Measurements from ENCODE around the gene PNPLA7.
A peak's percentile ranks its signal among the peaks of the same experiment; 100 is the strongest.
"Not testable (repeated sequence)": the region's sequence is repeated elsewhere in the genome, so short reads cannot be mapped to it uniquely, and the experiment has no call there.

The PNPLA7 gene

DNA sequence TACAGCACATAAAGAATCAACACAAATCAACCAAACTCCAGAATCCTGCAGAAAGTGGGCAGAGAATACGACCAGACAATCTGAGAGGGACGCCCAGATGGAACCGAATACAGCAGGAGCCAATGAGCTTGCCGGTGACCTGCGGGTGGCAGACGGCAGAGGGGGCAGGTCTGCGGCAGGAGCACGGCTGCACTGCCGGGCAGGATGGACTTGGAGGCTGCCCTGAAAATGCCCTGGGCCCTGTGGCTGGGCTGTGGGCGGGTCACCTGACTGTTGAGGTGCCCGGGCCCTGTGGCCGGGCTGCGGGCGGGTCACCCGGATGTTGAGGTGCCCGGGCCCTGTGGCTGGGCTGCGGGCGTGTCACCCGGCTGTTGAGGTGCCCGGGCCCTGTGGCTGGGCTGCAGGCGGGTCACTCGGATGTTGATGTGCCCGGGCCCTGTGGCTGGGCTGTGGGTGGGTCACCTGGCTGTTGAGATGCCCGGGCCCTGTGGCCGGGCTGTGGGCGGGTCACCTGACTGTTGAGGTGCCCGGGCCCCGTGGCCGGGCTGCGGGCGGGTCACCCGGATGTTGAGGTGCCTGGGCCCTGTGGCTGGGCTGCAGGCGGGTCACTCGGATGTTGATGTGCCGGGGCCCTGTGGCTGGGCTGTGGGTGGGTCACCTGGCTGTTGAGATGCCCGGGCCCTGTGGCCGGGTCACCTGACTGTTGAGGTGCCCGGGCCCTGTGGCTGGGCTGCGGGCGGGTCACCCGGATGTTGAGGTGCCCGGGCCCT, 36.2 kb downstream of the PNPLA7 start:
- not testable (repeated sequence) for DNase-seq (ENCODE audit: low spot score)

DNA sequence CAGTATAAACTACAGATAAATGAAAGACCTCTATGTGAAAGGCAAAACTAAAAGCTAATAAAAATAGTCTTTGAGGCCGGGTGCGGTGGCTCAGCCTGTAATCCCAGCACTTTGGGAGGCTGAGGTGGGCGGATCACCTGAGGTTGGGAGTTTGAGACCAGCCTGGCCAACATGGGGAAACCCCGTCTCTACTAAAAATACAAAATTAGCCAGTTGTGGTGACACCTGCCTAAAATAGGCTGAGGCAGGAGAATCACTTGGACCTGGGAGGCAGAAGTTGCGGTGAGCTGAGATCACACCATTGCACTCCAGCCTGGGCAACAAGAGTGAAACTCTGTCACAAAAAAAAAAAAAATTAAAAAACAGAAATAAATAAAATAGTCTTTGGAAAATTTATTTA, 37.1 kb downstream of the PNPLA7 start:
- not testable (repeated sequence) for DNase-seq (ENCODE audit: low spot score)

DNA sequence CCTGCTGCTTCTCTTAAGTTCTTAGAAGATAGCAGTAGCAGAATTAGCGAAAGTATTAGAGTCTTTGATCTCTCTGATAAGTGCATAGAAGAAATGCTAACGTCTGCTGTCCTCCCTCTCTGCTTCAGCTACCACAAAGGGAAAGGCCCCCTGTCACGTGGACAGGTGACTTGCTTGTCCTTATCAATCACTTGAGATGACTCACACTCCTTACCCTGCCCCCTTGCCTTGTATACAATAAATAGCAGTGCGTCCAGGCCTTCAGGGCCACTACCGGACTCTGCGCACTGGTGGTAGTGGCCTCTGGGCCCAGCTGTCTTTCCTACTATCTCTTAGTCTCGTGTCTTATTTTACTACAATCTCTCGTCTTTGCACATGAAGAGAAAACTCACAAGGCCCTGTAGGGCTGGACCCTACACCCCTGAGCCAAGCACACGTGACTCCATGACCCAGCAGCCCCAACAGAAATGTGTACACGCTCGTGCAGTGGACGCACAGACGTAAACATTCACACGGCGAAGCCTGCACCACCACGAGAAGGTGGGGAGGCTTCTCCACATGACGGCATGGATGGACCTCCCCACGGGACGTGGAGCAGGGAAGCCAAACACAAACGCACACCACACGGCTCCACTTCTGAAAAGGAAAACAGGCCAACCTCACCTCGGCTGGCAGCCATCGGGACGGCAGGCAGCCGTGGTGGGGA, 38.3 kb downstream of the PNPLA7 start:
- DNase-seq (ENCODE audit: low spot score), result no peak

DNA sequence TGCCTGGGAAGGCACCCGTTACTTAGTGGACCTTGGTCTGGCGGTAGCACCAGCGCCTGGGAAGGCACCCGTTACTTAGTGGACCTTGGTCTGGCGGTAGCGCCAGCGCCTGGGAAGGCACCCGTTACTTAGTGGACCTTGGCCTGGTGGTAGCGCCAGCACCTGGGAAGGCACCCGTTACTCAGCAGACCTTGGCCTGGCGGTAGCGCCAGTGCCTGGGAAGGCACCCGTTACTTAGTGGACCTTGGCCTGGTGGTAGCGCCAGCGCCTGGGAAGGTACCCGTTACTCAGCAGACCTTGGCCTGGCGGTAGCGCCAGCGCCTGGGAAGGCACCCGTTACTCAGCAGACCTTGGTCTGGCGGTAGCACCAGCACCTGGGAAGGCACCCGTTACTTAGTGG, 39.1 kb downstream of the PNPLA7 start:
- DNase-seq (ENCODE audit: low spot score), result not testable (repeated sequence)

DNA sequence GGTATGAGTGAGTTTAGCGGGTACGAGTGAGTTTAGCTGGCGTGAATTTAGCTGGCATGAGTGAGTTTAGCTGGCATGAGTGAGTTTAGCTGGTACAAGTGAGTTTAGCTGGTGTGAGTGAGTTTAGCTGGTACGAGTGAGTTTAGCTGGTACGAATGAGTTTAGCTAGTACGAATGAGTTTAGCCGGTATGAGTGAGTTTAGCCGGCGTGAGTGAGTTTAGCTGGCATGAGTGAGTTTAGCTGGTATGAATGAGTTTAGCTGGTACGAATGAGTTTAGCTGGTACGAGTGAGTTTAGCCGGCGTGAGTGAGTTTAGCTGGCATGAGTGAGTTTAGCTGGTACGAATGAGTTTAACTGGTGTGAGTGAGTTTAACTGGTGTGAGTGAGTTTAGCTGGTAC, 41.0 kb downstream of the PNPLA7 start:
- no peak for DNase-seq (ENCODE audit: low spot score)

DNA sequence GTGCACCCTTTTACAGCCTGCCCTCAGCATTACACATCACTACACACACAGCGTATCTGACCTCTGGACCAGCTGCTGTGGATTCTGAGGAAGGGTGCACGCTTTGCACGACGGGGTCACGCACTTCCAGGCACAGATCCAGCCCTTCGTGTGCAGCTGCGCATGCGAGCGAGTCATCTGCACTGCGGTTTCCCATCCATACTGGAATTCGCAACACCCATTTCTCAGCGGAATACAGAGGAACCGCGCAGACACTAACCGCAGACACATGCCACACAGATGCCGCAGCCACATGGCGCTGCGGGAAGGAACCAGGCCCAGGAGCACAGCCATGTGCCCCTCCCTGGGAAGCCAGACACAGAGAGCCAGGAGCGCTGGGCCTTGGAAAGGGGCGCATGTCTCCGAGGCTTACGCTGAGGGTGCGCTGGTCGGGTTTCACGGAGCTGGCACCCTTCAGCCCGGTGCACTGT, 43.5 kb downstream of the PNPLA7 start:
- peak; percentile 69 for DNase-seq (ENCODE audit: low spot score)

DNA sequence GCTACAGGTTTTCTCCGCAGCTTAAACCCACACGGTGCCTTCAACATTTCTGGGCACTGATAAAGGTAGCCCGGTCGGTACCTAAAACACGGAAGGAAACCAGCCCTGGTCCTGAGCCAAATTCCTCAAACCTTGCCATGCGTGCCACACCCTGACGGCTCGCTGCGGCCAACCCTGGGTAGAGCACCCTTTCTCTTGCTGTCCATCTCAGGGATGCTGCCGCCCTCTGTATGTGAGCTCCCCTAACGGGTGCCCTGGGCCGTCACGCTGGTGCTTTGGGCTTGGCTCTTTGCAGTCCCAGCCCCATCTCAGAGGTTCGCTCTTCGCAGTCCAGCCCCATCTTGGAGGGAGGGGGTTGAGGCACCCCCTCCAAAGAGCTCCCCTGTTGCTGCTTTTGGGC, 43.9 kb downstream of the PNPLA7 start:
- no peak for DNase-seq (ENCODE audit: low spot score)

DNA sequence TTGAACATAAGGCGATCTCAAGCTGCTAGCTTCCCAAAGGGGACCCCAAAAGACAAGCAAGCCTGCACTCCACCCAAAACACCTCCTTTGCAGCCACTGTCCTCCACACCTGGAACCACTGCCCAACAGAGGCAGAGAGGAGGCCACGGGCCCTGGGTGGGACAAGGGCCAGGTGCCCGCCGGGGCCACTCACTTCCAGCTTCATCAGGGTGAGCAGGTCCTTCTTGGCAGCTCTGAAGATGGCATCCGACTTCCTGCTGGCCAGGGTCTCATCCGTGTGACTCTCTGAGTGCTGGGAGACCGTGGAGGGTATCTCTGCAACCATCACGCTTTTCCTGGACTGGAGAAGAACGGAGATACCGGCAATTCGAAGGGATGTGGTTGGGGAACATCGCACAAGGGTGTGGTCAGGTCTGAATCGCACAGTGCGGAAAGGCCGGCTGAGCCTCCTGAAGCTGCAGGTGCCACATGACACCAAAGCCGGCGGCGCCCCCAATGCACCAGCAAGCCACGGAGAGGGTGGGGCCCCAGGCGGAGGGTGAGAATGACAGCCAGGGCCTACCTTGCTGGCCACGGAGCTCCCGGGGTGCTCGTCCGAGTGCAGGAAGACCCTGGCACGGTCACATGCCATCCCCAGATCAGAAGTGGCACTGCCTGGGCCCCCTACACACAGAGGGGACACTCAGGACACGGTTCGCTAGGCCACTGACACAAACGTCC, 44.6 kb downstream of the PNPLA7 start:
- DNase-seq (ENCODE audit: low spot score), result no peak

DNA sequence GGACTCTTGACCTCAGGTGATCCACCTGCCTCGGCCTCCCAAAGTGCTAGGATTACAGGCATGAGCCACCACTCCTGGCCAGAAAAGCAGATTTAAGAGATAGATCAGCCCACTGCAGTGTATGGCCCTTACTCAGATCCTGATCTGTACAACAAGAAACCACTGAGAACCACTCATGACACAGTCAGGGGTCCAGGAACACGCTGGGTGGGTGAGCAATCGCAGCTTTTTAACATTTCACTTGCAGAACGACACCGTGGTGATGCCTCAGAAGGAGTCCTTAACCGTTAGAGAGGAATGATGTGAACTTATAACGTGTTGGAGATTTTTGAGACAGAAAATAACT, 45.8 kb downstream of the PNPLA7 start:
- no peak for DNase-seq (ENCODE audit: low spot score)

DNA sequence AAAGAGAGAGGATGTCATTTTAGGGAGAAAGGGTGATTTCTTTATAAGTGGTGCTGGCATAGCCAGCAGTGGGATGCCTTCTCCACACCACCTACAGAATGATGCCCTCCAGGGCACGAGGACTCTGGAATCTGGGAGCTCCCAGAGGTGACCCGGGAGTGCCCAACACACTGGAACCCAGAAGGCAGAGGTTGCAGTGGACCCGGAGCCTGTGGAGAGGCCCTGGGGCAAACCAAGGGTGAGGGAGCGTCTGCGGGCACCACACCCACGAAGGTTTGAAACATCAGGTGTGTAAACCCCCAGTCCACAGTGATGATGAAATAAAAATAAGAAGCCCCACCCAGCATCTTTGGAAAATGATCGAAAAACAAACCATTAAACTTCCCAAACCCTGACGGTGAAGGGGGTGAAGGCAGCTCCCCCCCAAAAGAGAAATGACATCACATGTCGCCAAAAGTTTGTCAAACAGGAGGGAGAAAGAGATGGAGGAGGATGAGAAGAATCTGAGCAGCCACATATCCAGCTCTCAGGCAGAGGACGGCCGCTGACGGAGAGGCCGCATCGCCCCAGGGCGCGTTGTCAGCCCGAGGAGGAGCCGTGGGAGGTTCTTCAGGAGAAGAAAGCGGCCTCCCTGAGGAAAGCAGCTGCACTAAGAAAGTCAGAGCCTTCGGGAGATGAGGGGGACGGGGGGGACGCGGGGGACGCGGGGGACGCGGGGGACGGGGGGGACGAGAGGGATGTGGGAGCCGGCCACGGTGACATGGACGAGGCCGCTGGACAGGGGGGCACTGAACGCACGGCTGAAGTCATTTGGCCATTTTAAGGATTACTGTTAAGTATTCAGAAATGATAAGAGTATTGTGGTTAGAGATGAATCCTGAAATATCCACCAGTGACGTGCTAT, 47.9 kb downstream of the PNPLA7 start:
- DNase-seq (ENCODE audit: low spot score), result peak; percentile 30

DNA sequence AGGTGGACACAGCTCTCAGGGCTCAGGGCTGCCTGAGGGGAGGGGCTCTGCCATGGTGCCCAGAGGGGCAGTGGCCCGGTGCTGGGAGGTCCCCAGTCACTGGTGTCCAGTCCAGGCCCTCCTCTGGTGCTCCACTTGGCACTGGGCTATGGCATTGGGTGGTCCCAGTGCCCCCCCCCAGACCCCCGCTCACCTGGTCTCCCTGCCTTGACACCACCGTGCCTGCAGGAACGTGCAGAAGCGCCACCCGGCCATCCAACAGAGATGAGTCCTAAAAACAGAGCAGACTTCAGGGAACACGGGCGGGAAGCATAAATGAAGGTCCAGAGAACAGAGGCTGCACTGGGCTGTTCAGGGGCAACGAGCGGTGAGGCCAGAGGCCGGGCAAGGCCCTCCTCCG, 48.7 kb downstream of the PNPLA7 start:
- DNase-seq (ENCODE audit: low spot score), result no peak

DNA sequence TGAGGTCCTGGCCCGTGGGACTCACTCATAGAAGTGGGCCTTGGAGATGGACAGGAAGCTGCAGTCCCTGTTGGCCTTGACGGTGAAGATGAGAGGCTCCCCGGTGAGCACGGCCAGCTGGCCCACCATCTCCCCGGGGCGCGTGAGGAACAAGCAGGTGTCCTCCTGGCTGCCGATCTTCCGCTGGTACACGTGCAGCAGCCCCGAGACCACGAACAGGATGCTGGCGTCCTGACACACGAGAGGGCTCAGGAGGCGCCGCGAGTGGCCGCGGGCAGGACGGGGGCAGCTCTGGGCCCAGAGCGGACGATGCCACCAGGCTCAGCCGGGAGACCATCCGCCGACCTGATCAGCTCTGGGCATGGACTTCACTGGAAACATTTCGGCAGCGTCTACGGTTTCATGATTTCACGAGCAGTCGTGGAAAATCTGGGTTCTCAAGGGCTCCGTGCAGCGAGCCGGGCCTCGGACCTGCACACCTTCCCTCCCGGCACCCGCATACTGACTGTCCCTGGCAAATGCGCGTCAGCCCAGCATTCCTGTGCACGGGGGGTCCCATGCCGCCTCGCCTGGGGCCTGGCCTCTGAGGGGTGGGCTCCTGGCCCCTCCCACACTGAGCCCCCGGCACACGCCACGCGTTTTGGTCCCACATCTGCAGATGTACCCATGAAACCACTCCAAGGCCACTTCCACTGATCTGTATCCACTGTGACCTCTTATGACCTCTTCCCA, 49.4 kb downstream of the PNPLA7 start:
- DNase-seq (ENCODE audit: low spot score), result no peak

DNA sequence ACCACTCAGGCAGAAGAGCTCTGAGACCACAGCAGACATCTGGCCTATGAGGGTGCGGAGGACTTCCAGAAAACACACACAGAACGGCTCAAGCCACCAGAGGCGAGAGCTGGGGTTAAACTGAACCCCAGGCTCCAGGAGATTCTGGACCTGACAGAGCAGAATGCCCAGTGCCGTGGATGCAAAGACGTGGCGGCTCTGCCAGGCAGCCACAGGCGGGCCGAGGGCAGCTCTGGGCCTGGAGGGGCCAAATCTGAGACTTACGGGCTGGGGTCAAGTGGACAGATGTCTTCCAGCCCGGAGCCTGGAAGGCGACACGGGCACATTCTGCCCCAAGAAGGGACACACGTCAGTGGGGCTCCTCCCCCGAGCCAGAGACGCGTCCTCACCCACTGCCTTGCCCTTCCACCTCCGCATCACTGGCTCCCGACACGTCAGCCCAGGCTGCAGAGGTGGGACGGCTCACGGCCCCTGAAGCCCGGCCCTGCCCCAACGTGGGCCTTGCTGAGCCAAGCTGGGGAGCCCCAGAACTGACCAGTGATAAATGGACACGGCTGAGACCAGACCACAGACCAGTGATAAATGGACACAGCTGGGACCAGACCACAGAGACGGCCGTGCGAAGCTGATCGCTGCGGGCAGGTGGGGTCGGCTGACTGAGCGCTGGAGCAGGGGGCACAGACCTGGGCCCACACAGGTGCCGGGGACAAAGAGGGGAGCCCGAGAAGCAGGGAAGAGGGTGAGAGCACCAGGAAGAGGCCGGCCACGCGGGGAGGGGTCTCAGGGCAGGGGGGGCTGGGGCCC, 50.1 kb downstream of the PNPLA7 start:
- no peak for DNase-seq (ENCODE audit: low spot score)

DNA sequence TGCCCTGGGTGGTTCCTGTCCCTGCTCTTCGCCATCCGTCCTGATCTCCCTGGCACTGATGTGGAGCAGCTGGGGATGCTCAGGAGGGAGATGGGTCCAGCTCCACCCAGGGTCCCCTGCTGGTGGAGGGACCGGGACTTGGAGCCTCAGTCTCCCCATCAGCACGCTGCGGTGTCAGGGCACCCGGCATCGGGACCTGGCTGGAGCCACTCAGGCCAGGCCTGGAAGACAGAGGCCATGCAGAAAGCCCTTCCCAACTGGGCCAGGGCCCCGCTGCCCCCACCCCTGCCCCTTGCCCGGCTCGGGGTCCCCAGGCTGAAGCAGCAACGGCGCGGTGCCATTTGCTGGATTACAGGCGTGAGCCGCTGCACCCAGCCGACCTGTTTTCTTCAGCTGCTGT, 50.8 kb downstream of the PNPLA7 start:
- no peak for DNase-seq (ENCODE audit: low spot score)

DNA sequence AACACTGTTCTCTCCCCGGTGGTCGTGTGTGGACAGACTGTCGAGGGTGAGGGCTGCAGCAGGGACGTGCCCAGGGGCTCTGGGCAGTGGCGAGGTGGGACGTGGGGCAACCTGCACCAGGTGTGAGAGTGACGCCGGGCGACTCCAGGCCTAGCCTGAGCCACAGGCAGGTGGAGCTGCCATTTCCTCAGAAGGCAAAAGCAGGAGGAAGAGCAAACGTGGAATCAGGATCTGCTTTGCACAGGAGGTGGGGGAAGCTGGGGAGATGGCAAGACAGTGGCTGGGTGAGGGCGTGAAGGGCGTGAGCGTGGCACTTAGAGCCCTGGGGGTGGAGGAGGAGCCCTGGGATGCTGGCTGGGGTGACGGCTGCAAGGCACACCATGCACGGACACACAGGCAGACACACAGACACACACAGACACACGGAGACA, 51.5 kb downstream of the PNPLA7 start:
- no peak for DNase-seq (ENCODE audit: low spot score)

DNA sequence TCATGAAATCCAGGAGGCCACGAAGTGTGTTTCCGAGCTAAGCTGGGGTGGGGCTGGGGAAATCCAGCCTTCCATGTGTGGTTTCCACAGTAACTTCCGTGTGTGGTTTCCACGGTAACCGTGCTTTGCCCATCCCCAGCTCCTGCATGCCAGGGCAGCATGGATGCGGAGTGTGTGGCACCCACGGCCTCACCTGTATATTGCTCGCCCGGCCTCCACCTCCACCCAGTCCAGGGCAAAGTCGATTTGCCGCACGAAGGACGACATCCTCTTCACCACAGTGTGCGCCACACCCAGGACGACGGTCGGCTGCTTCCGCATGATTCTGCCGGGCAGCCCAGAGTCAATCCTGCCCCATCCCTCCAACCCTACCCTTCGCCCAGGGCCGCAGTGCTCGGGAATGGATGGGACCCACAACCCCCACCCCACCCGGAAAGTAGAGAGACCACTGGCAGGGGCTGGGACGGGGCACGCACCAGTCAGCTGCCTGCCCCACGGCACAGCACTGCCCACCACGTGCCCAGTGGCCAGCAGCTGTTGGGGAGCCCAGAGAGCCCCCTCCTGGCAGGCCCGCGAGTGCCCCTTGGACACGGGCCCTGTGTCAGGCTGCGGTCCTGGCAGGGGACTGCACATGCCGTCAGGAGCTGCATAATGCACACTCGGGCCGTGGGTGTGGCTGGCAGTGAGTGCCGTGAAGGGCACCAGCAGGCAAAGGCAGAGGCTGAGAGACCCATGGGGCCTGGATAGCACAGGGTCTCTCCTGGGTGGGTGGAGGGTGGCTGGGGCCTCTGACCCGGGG, 52.1 kb downstream of the PNPLA7 start:
- no peak for DNase-seq (ENCODE audit: low spot score)

DNA sequence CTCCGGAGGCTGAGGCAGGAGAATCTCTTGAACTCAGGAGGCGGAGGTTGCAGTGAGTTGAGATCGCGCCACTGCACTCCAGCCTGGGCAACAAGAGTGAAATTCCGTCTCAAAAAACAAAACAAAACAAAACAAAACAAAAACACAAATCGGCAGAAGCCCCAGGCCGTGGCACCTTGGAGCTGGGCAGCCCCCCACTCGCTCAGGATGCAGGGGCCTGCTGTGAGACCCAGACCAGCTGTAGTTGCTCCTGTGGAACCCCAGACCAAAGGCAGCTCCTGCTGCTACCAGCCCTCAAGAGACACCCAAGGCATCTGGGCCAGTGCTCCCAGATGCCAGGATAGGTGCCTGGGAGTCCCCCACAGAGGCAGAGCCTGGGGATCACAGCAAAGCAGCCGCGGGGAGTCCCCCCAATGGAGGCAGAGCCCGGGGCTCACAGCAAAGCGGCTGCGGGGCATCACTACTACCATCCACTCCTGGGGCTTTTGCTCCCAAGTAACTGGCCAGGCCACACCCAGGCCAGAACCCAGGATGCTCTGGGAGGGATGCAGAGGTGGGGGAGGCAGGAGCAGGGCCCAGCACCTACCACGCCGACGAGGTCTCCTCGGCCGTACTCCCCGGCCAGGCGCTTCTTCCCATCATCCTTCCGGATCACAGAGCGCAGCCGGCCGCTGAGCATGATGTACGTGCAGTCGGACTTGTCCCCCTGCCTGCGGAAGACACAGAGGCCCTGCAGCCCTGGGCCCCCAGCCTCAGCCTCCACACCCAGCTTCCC, 53.4 kb downstream of the PNPLA7 start:
- DNase-seq (ENCODE audit: low spot score), result no peak

DNA sequence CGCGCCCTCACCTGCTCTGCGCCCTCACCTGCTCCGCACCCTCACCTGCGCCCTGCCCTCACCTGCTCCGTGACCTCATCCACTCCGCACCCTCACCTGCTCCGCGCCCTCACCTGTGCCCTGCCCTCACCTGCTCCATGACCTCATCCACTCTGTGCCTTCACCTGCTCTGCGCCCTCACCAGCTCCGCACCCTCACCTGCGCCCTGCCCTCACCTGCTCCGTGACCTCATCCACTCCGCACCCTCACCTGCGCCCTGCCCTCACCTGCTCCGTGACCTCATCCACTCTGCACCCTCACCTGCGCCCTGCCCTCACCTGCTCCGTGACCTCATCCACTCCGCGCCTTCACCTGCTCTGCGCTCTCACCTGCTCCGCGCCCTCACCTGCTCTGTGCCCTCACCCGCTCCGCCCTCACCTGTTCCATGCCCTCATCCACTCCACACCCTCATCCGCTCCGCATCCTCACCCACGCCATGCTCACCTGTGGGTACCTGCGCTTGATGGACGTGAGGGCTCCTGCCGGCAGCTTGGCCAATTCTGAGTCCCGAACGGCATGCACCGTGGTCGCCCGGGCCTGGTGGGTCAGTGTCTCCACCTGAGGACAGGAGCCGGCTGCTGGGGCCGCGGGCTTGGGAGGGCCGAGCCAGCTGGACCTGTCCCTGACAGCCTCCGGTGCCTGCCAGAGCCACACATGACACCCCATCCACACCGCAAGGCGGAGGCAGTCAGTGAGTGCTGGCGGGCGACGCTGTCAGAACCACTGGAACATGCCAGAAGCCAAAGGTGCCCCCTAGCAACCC, 55.5 kb downstream of the PNPLA7 start:
- DNase-seq (ENCODE audit: low spot score), result no peak

Measured in AG08395 (cell line).